IPS-15b (cell line): ENCODE measurements around the gene LCA5L.

Source experiments
- H3K27me3 ChIP-seq: one replicate; pipeline ENCODE4 v1.6.1; 2013; ENCODE audit warnings: low read length; ENCODE audit not compliant: control insufficient read depth, insufficient read depth
- H3K36me3 ChIP-seq: one replicate; pipeline ENCODE4 v1.6.1; 2013; ENCODE audit warnings: low read length; ENCODE audit not compliant: control insufficient read depth, insufficient read depth
- H3K4me1 ChIP-seq: one replicate; pipeline ENCODE4 v1.6.1; 2013; ENCODE audit warnings: mild to moderate bottlenecking, low read length; ENCODE audit not compliant: control insufficient read depth, insufficient read depth
- H3K4me3 ChIP-seq: one replicate; pipeline ENCODE4 v1.5.1; 2013; ENCODE audit warnings: low read depth, low read length
- H3K9ac ChIP-seq: one replicate; pipeline ENCODE4 v1.6.1; 2013; ENCODE audit warnings: low read depth, mild to moderate bottlenecking, low read length
- H3K9me3 ChIP-seq: one replicate; pipeline ENCODE4 v1.6.1; 2013; ENCODE audit warnings: mild to moderate bottlenecking, low read length; ENCODE audit not compliant: control insufficient read depth, insufficient read depth

Gene LCA5L

GRCh38 chr21:39406065-39406464 lies 39.5 kb downstream of the LCA5L start:
- H3K4me1 ChIP-seq: no peaks in the 10 kb centered on the region
- no peak overlapping the region for H3K4me3 ChIP-seq
- H3K9me3 ChIP-seq: no peaks in the 10 kb centered on the region
- H3K9ac ChIP-seq: no peak overlapping the region
- no peaks in the 10 kb centered on the region for H3K27me3 ChIP-seq
- H3K36me3 ChIP-seq: no peaks in the 10 kb centered on the region

GRCh38 chr21:39400173-39400572 lies 45.4 kb downstream of the LCA5L start:
- no peaks in the 10 kb centered on the region for H3K36me3 ChIP-seq
- H3K9me3 ChIP-seq: no peaks in the 10 kb centered on the region
- H3K4me3 ChIP-seq: no peak overlapping the region
- no peak overlapping the region for H3K9ac ChIP-seq
- no peaks in the 10 kb centered on the region for H3K27me3 ChIP-seq
- H3K4me1 ChIP-seq: no peaks in the 10 kb centered on the region

- Histone ChIP-seq H3K9ac (no peak overlapping the region), H3K36me3 (peaks cover 5% of the 10 kb centered on the region), H3K27me3 (no peaks in the 10 kb centered on the region), H3K9me3 (no peaks in the 10 kb centered on the region), H3K4me1 (no peaks in the 10 kb centered on the region), H3K4me3 (no peak overlapping the region)
These were observed 47.8 kb downstream of the LCA5L start for GRCh38 chr21:39397646-39398385.

- H3K4me1 ChIP-seq: peaks cover 6% of the 10 kb centered on the region
- peaks cover 15% of the 10 kb centered on the region for H3K36me3 ChIP-seq
- no peak overlapping the region for H3K9ac ChIP-seq
- no peak overlapping the region for H3K4me3 ChIP-seq
- H3K27me3 ChIP-seq: no peaks in the 10 kb centered on the region
- H3K9me3 ChIP-seq: no peaks in the 10 kb centered on the region
These were observed 52.6 kb downstream of the LCA5L start for GRCh38 chr21:39392981-39393380.

GRCh38 chr21:39390212-39390765 lies 55.3 kb downstream of the LCA5L start:
- Histone ChIP-seq H3K27me3 (no peaks in the 10 kb centered on the region), H3K9ac (no peak overlapping the region), H3K4me3 (no peak overlapping the region), H3K36me3 (peaks cover 15% of the 10 kb centered on the region), H3K9me3 (no peaks in the 10 kb centered on the region), H3K4me1 (peaks cover 8% of the 10 kb centered on the region)

- Histone ChIP-seq H3K9ac (peak overlapping the region; percentile 24), H3K9me3 (no peaks in the 10 kb centered on the region), H3K4me1 (peaks cover 8% of the 10 kb centered on the region), H3K4me3 (no peak overlapping the region), H3K27me3 (no peaks in the 10 kb centered on the region), H3K36me3 (peaks cover 12% of the 10 kb centered on the region)
These were observed 56.8 kb downstream of the LCA5L start for GRCh38 chr21:39388811-39389155.

GRCh38 chr21:39388038-39388810 lies 57.4 kb downstream of the LCA5L start:
- Histone ChIP-seq H3K9ac (peak overlapping the region; percentile 9), H3K36me3 (peaks cover 12% of the 10 kb centered on the region), H3K9me3 (no peaks in the 10 kb centered on the region), H3K4me3 (peak overlapping the region; percentile 48), H3K4me1 (peaks cover 8% of the 10 kb centered on the region), H3K27me3 (no peaks in the 10 kb centered on the region)

- Histone ChIP-seq H3K9me3 (no peaks in the 10 kb centered on the region), H3K9ac (no peak overlapping the region), H3K36me3 (peaks cover 7% of the 10 kb centered on the region), H3K4me1 (peaks cover 8% of the 10 kb centered on the region), H3K4me3 (peak overlapping the region; percentile 48), H3K27me3 (no peaks in the 10 kb centered on the region)
These were observed 58.0 kb downstream of the LCA5L start for GRCh38 chr21:39387461-39388037.

- no peaks in the 10 kb centered on the region for H3K9me3 ChIP-seq
- H3K4me3 ChIP-seq: peak overlapping the region; percentile 43
- peaks cover 2% of the 10 kb centered on the region for H3K36me3 ChIP-seq
- H3K27me3 ChIP-seq: no peaks in the 10 kb centered on the region
- H3K4me1 ChIP-seq: peaks cover 7% of the 10 kb centered on the region
- no peak overlapping the region for H3K9ac ChIP-seq
These were observed 58.7 kb downstream of the LCA5L start for GRCh38 chr21:39386899-39387298.

- H3K9ac ChIP-seq: no peak overlapping the region
- peak overlapping the region; percentile 22 for H3K4me3 ChIP-seq
- peaks cover 5% of the 10 kb centered on the region for H3K4me1 ChIP-seq
- H3K27me3 ChIP-seq: no peaks in the 10 kb centered on the region
- no peaks in the 10 kb centered on the region for H3K9me3 ChIP-seq
- no peaks in the 10 kb centered on the region for H3K36me3 ChIP-seq
These were observed 59.4 kb downstream of the LCA5L start for GRCh38 chr21:39386194-39386593.

- H3K27me3 ChIP-seq: no peaks in the 10 kb centered on the region
- H3K4me3 ChIP-seq: peak overlapping the region; percentile 22
- peaks cover 5% of the 10 kb centered on the region for H3K4me1 ChIP-seq
- no peaks in the 10 kb centered on the region for H3K36me3 ChIP-seq
- no peak overlapping the region for H3K9ac ChIP-seq
- no peaks in the 10 kb centered on the region for H3K9me3 ChIP-seq
These were observed 60.1 kb downstream of the LCA5L start for GRCh38 chr21:39385299-39386145.
